HFFc6 (cell line): Measurements from ENCODE around the gene TAF3. TPM values are rescaled to one million over a fixed set of nuclear protein-coding genes. Genes with fewer than 3 reads are reported as not detected.

Experiments
- DNase-seq: peaks from one replicate; pipeline ENCODE4 v3.0.0-alpha.2; 2018
- H3K27ac Mint-ChIP-seq: 2 replicates; pipeline ENCODE4 v1.8.0; 2020; ENCODE audit warnings: mild to moderate bottlenecking, mixed read lengths
- H3K27me3 Mint-ChIP-seq: 2 replicates; pipeline ENCODE4 v1.8.0; 2021; ENCODE audit warnings: mild to moderate bottlenecking, moderate library complexity, mixed read lengths; ENCODE audit not compliant: insufficient read depth
- H3K36me3 Mint-ChIP-seq: 2 replicates; pipeline ENCODE4 v1.8.0; 2021; ENCODE audit warnings: low read depth, mixed read lengths
- H3K4me1 Mint-ChIP-seq: 2 replicates; pipeline ENCODE4 v1.8.0; 2020; ENCODE audit warnings: low read depth, mixed read lengths
- H3K4me3 Mint-ChIP-seq: 2 replicates; pipeline ENCODE4 v1.8.0; 2020; ENCODE audit warnings: mild to moderate bottlenecking, moderate library complexity, mixed read lengths
- H3K9me3 Mint-ChIP-seq: 2 replicates; pipeline ENCODE4 v1.8.0; 2020; ENCODE audit warnings: mild to moderate bottlenecking, mixed read lengths
- total RNA-seq, 6 experiments: library from RNA; stranded (reverse); fragmentation: NEBNext Ultra II Directional; extraction: Animal tissue kit (Norgen Biotek cat#: 25700); gene quantifications; 2 replicates in 1 of 6; 3 replicates in 5 of 6; pipeline ENCODE4 v1.2.3, GENCODE V29; 2021
- TF ChIP-seq, protein P1 (sequence below): fragments of 200-600 bp; sonication (generic); IDR thresholded peaks from 2 replicates; pipeline ENCODE4 v1.5.0; 2021; ENCODE audit warnings: antibody characterized with exemption, mild to moderate bottlenecking

Gene TAF3
- total RNA-seq, 6 experiments from 2014 or later, result 8.1 to 11.3 (median 9.7) TPM

DNA sequence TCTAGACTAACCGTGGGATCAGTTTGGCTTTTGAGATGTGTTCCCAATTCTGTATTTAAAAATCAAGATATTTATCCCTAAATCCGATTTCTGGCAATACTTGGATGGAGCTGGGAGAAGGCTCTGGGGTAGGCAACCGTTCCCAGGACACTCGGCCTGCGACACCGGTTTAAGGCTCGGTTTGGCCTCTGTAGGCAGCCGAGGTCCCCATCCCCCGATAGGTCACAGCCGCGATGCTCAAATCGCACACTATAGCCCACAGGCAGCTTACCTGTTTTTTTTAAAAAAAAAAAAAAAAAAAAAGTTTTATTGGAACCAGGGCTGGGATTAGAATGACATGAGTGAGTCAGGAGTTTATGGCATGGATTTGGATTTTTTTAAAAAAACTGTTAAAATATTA, 729 bp upstream of the TAF3 start:
- no peak overlapping the region for H3K27ac Mint-ChIP-seq
- H3K4me1 Mint-ChIP-seq, result peaks cover 23% of the 10 kb centered on the region
- peaks cover 8% of the 10 kb centered on the region for H3K27me3 Mint-ChIP-seq
- H3K9me3 Mint-ChIP-seq, result no peaks in the 10 kb centered on the region
- TF ChIP-seq, protein P1, sequence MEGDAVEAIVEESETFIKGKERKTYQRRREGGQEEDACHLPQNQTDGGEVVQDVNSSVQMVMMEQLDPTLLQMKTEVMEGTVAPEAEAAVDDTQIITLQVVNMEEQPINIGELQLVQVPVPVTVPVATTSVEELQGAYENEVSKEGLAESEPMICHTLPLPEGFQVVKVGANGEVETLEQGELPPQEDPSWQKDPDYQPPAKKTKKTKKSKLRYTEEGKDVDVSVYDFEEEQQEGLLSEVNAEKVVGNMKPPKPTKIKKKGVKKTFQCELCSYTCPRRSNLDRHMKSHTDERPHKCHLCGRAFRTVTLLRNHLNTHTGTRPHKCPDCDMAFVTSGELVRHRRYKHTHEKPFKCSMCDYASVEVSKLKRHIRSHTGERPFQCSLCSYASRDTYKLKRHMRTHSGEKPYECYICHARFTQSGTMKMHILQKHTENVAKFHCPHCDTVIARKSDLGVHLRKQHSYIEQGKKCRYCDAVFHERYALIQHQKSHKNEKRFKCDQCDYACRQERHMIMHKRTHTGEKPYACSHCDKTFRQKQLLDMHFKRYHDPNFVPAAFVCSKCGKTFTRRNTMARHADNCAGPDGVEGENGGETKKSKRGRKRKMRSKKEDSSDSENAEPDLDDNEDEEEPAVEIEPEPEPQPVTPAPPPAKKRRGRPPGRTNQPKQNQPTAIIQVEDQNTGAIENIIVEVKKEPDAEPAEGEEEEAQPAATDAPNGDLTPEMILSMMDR, result no peak
- no peak for DNase-seq
- no peaks in the 10 kb centered on the region; the same call in 1 of the 2 replicates for H3K36me3 Mint-ChIP-seq
- peak overlapping the region; percentile 98 for H3K4me3 Mint-ChIP-seq

DNA sequence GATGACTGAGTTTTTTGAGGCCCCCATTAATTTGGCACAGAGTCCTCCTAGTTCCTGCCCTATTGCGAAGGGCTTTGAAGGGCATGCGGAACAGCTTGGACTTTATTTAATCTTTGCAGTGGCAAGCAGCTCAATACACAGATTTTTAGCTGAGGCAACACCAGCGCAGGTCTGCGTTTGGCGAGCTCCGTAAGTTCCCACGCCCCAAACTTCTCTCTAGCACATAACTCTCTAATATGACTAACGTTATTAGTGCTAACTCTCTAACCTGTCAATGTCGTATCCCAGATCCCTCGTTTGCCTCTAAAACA, 366 bp upstream of the TAF3 start:
- Mint-ChIP-seq H3K27ac (peak overlapping the region; percentile 67; the same call in 1 of the 2 replicates), H3K4me1 (peaks cover 23% of the 10 kb centered on the region), H3K9me3 (no peaks in the 10 kb centered on the region), H3K4me3 (peak overlapping the region; percentile 98), H3K27me3 (peaks cover 6% of the 10 kb centered on the region), H3K36me3 (no peaks in the 10 kb centered on the region; the same call in 1 of the 2 replicates)
- TF ChIP-seq, protein P1, result no peak
- DNase-seq, result no peak

- DNase-seq, result peak; percentile 55
- H3K36me3 Mint-ChIP-seq, result no peaks in the 10 kb centered on the region; the same call in 1 of the 2 replicates
- H3K4me1 Mint-ChIP-seq, result peaks cover 23% of the 10 kb centered on the region
- peak overlapping the region; percentile 98 for H3K4me3 Mint-ChIP-seq
- H3K27ac Mint-ChIP-seq, result peak overlapping the region; percentile 77
- TF ChIP-seq, protein P1, result peak; percentile 47; the same call in 1 of the 2 replicates
- H3K9me3 Mint-ChIP-seq, result no peaks in the 10 kb centered on the region
- peaks cover 3% of the 10 kb centered on the region for H3K27me3 Mint-ChIP-seq
Measured at GRCh38 chr10:7819121-7819460, 786 bp downstream of the TAF3 start.

- Mint-ChIP-seq H3K27me3 (no peaks in the 10 kb centered on the region), H3K27ac (no peak overlapping the region), H3K4me1 (peaks cover 18% of the 10 kb centered on the region), H3K9me3 (no peaks in the 10 kb centered on the region), H3K4me3 (no peak overlapping the region), H3K36me3 (peaks cover 11% of the 10 kb centered on the region; the same call in 1 of the 2 replicates)
- DNase-seq, result no peak
- TF ChIP-seq, protein P1, result no peak
Measured at GRCh38 chr10:7824251-7824650, 5.9 kb downstream of the TAF3 start.

- TF ChIP-seq, protein P1, result peak; percentile 17; the same call in 1 of the 2 replicates
- Mint-ChIP-seq H3K27me3 (no peaks in the 10 kb centered on the region), H3K4me3 (no peak overlapping the region), H3K27ac (peak overlapping the region; percentile 57), H3K9me3 (no peaks in the 10 kb centered on the region), H3K4me1 (peaks cover 10% of the 10 kb centered on the region), H3K36me3 (peaks cover 11% of the 10 kb centered on the region; the same call in 1 of the 2 replicates)
- DNase-seq, result peak; percentile 38
Measured at GRCh38 chr10:7826971-7827370, 8.7 kb downstream of the TAF3 start.
